ENCODE data around the gene MSX2.

The MSX2 gene

DNA sequence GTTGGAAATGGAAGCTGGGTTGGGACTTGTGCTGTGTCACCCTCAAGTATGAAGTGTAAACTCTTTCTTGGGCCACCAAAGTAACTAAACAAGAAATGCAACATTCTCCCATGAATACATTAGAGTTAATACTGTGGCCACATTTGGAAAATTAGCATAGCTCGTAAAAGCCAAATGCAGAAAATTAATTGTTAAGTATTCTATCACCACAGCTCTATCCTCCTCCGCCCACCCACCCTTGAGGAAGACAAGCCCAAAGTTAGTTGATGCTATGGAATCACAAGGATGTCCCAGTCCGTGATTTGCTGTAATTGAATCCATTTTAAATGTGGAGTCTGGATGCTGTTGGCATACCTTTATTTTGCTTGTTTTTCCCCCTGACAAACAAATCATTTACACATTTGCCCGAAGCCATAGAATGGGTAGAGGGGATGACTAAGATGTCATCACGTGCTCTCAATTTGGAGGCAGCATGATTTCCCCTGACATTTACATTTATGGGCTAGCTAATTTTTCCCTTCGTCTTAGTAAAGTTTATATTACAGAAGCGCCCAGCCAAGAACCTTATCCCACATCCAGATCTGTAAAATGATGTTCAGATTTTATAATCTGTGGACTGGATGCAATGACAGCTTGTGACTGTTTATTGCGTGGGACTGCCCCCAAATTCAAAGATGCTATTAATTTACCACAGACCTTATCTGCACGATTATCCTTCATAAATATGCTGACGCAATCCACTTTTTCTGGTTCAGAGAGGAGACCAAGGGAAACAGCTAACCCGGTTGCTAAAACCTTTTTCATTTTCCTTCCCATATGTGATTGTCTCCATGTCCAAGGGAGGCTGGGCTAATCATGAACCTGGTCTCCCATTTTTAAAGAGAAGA is 3.7 kb downstream of the MSX2 start:
- H3K4me3 ChIP-seq (ENCODE audit: low read depth, low read length), result no peak overlapping the region
- DNase-seq (ENCODE audit: low read depth), result no peak
- TF ChIP-seq CTCF (conservative IDR thresholded peaks at IDR 0.05; ENCODE audit: low read depth, low read length), result no peak

DNA sequence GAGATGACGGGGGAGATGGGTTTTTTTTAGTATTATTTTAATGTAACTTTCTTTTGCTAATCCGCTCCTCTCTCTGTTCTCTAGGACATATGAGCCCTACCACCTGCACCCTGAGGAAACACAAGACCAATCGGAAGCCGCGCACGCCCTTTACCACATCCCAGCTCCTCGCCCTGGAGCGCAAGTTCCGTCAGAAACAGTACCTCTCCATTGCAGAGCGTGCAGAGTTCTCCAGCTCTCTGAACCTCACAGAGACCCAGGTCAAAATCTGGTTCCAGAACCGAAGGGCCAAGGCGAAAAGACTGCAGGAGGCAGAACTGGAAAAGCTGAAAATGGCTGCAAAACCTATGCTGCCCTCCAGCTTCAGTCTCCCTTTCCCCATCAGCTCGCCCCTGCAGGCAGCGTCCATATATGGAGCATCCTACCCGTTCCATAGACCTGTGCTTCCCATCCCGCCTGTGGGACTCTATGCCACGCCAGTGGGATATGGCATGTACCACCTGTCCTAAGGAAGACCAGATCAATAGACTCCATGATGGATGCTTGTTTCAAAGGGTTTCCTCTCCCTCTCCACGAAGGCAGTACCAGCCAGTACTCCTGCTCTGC is 4.8 kb downstream of the MSX2 start:
- no peak for TF ChIP-seq CTCF (conservative IDR thresholded peaks at IDR 0.05; ENCODE audit: low read depth, low read length)
- no peak for DNase-seq (ENCODE audit: low read depth)
- no peak overlapping the region for H3K4me3 ChIP-seq (ENCODE audit: low read depth, low read length)

DNA sequence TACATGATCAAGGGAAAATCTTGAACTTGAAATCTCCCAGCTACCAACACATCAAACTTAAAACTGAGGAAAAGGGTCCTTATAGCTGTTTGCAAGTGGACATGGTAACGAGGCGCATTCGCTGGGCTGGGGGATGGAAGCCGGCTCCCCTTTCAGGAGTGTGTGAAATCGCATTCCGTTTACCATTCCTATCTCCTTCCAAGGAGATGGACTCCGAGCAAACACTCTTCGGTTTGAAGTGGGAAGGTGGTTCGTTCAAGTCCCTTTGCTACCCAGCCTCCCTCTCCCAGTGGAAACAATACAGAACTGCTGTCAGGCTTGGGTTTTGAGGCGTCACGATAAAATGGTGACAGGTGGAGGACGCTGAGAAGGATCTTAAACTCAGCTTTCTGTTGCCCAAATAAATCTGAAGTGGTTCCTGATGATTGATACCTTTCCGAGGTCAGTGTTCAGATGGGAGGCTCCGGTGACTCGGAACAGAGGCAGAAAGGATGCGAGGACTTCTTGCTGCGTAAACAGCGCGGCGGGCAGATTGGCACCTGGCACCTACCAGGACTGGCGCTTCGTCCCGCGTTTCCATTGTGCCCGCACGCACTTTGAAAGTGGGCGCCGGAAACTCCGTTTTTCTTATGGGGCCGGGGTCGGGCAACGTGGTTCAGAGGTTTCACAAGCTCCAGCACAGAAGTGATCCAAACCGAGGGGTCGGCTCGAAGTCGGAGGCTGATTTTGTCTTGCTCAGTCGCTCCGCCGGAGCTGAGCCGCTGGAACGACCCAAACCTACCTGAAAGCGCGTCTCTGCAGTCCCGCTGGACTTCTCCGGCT is 7.0 kb downstream of the MSX2 start:
- TF ChIP-seq CTCF (conservative IDR thresholded peaks at IDR 0.05; ENCODE audit: low read depth, low read length), result no peak
- no peak overlapping the region for H3K4me3 ChIP-seq (ENCODE audit: low read depth, low read length)

GRCh38 chr5:174732036-174733020 is 7.9 kb downstream of the MSX2 start:
- H3K4me3 ChIP-seq (ENCODE audit: low read depth, low read length), result no peak overlapping the region
- no peak for DNase-seq (ENCODE audit: low read depth)
- TF ChIP-seq CTCF (conservative IDR thresholded peaks at IDR 0.05; ENCODE audit: low read depth, low read length), result no peak

More for the DNA sequence above, 7.0 kb downstream of the MSX2 start:
- DNase-seq (ENCODE audit: low read depth), result no peak

- TF ChIP-seq CTCF (conservative IDR thresholded peaks at IDR 0.05; ENCODE audit: low read depth, low read length), result no peak
- DNase-seq (ENCODE audit: low read depth), result no peak
- no peak overlapping the region for H3K4me3 ChIP-seq (ENCODE audit: low read depth, low read length)
These were observed 8.8 kb downstream of the MSX2 start for GRCh38 chr5:174733091-174733690.

DNA sequence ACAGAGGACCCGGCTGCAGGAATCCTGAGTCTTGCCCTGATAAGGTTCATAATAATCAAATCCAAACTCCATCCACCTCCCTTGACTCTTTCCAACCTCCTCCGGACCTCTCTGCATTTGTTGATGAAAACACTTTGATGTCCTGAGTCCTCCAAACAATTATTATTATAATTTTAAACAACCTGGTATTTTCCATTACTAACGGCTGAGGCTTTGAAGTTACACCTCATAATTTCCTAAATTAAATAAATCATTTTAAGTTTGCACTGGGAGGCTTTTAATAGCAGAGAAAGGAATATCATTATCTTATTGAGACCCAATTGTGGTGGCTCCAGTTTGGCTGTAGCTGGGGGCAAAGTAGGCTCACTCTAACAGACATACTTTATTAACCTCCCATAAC is 9.5 kb downstream of the MSX2 start:
- DNase-seq (ENCODE audit: low read depth), result no peak
- no peak for TF ChIP-seq CTCF (conservative IDR thresholded peaks at IDR 0.05; ENCODE audit: low read depth, low read length)
- H3K4me3 ChIP-seq (ENCODE audit: low read depth, low read length), result no peak overlapping the region

All from choroid plexus epithelial cell (primary cell).